IPS-11a (cell line): Measurements from ENCODE around the gene CDK19.

Experiments
- H3K4me3 ChIP-seq: one replicate; pipeline ENCODE4 v1.5.1; 2013; ENCODE audit warnings: low read depth, low read length, control low read depth

CDK19 gene

GRCh38 chr6:110665600-110665999, 149.7 kb downstream of the CDK19 start:
- H3K4me3 ChIP-seq = no peak overlapping the region

- no peak overlapping the region for H3K4me3 ChIP-seq
Observed at GRCh38 chr6:110664933-110665332, 150.3 kb downstream of the CDK19 start.

- no peak overlapping the region for H3K4me3 ChIP-seq
Observed at GRCh38 chr6:110662490-110663211, 152.6 kb downstream of the CDK19 start.

GRCh38 chr6:110661414-110661813, 153.9 kb downstream of the CDK19 start:
- no peak overlapping the region for H3K4me3 ChIP-seq

GRCh38 chr6:110660066-110660655, 155.1 kb downstream of the CDK19 start:
- H3K4me3 ChIP-seq = no peak overlapping the region

- no peak overlapping the region for H3K4me3 ChIP-seq
Observed at GRCh38 chr6:110658631-110659211, 156.5 kb downstream of the CDK19 start.

GRCh38 chr6:110656492-110656891, 158.8 kb downstream of the CDK19 start:
- H3K4me3 ChIP-seq = no peak overlapping the region

GRCh38 chr6:110655821-110656220, 159.4 kb downstream of the CDK19 start:
- H3K4me3 ChIP-seq = no peak overlapping the region

GRCh38 chr6:110654096-110654820, 161.0 kb downstream of the CDK19 start:
- H3K4me3 ChIP-seq = no peak overlapping the region

- H3K4me3 ChIP-seq = no peak overlapping the region
Observed at GRCh38 chr6:110653381-110653780, 161.9 kb downstream of the CDK19 start.

GRCh38 chr6:110652520-110652919, 162.7 kb downstream of the CDK19 start:
- H3K4me3 ChIP-seq = no peak overlapping the region

GRCh38 chr6:110650755-110651154, 164.5 kb downstream of the CDK19 start:
- H3K4me3 ChIP-seq = no peak overlapping the region

GRCh38 chr6:110649704-110650103, 165.6 kb downstream of the CDK19 start:
- H3K4me3 ChIP-seq = no peak overlapping the region

GRCh38 chr6:110646951-110647910, 168.0 kb downstream of the CDK19 start:
- no peak overlapping the region for H3K4me3 ChIP-seq

- H3K4me3 ChIP-seq = no peak overlapping the region
Observed at GRCh38 chr6:110646419-110646698, 168.9 kb downstream of the CDK19 start.

GRCh38 chr6:110645685-110646418, 169.4 kb downstream of the CDK19 start:
- H3K4me3 ChIP-seq = no peak overlapping the region

GRCh38 chr6:110643175-110643574, 172.1 kb downstream of the CDK19 start:
- H3K4me3 ChIP-seq = no peak overlapping the region

GRCh38 chr6:110642711-110643110, 172.6 kb downstream of the CDK19 start:
- H3K4me3 ChIP-seq = no peak overlapping the region

GRCh38 chr6:110636781-110637180, 178.5 kb downstream of the CDK19 start:
- H3K4me3 ChIP-seq = no peak overlapping the region

- H3K4me3 ChIP-seq = no peak overlapping the region
Observed at GRCh38 chr6:110635096-110635495, 180.2 kb downstream of the CDK19 start.
